Activated T-cell treated with anti-CD3 and anti-CD28 coated beads, Interleukin-2, amount 50 U/mL, for 1 hour (primary cell): ENCODE measurements around the gene POR.
"Not testable (repeated sequence)": the region's sequence is repeated elsewhere in the genome, so short reads cannot be mapped to it uniquely, and the experiment has no call there.

ENCODE experiments used
- DNase-seq: peaks from one replicate; pipeline ENCODE4 v3.0.0-alpha.2; 2020

Gene POR

GRCh38 chr7:75914655-75915415 lies at the start of gene POR:
TSS of gene POR (plus strand) at chr7:75915155. CDS start at chr7:75954002, 38,847 bp downstream.
- peak; percentile 99 for DNase-seq

GRCh38 chr7:75866114-75866488 lies 48.9 kb upstream of the POR start:
- DNase-seq: no peak

DNA sequence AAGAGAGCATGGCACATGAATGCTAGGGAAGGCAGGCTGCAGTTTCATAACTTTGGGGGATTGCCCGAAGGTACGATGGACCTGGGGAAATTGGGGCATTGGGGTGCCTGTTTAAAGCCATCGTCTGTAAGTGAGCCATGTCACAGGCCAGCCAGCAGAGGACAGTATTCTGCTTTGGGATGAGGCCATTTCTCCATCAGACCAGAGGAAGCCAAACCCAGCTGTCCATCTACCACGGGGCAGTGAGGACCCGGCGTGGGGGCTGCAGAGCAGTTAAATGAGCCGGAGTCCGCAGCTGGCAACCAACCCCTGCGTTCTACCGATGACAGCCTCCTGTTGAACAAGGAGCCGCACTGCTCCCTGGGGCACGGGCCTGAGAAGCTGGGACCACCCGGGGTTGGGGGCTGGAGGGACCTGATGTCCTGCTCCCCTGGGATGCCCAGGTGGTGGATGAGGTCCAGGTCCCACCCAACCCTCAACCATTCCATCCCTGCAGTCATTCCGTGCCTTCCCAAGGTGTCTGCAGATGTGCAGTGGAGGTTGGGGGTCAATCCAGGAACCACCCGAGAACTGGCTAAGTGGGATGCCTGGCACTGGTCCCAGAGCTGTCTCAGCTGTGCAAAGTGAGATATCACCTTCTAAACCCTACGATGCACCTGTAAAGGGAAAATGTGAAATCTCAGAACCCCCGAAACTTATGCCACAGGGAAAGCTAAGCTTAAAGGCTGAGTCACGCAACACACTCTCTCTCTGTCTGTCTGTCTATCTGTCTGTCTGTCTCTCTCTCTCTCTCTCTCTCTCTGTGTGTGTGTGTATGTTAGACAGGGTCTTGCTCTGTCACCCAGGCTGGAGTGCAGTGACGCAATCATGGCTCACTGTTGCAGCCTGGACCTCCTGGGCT lies 48.2 kb upstream of the POR start:
- peak; percentile 46 for DNase-seq

GRCh38 chr7:75867390-75867717 lies 47.6 kb upstream of the POR start:
- no peak for DNase-seq

GRCh38 chr7:75868153-75868552 lies 46.8 kb upstream of the POR start:
- DNase-seq: no peak

- no peak for DNase-seq
Observed at GRCh38 chr7:75869776-75870379, 45.1 kb upstream of the POR start.

DNA sequence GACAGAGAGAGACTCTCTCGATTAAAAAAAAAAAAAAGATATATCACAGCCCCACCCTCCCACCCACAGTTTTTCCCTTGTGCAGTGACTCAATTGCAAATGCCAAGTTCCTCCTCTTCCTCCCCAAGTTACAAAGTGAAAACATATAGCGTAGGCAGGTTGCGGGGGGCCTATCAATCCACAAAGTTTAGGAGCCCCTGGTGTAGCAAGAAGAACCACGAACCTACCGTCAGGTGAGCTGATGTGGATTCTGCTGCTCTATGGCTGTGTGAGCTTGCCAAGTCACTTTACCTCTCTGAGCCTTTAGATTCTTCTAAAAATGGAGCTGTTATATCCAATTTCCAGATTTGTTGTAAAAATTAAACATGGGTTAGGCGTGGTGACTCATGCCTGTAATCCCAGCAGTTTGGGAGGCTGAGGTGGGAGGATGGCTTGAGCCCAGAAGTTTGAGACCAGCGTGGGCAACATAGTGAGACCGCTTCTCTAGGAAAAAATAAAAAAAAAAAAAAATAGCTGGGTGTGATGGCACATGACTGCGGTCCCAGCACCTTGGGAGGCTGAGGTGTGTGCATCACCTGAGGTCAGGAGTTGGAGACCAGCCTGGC lies 44.3 kb upstream of the POR start:
- DNase-seq: no peak

- DNase-seq: no peak
Observed at GRCh38 chr7:75872073-75872782, 42.7 kb upstream of the POR start.

- not testable (repeated sequence) for DNase-seq
Observed at GRCh38 chr7:75874180-75874579, 40.8 kb upstream of the POR start.

GRCh38 chr7:75875113-75876080 lies 39.6 kb upstream of the POR start:
- no peak for DNase-seq

GRCh38 chr7:75876126-75876881 lies 38.7 kb upstream of the POR start:
- no peak for DNase-seq

DNA sequence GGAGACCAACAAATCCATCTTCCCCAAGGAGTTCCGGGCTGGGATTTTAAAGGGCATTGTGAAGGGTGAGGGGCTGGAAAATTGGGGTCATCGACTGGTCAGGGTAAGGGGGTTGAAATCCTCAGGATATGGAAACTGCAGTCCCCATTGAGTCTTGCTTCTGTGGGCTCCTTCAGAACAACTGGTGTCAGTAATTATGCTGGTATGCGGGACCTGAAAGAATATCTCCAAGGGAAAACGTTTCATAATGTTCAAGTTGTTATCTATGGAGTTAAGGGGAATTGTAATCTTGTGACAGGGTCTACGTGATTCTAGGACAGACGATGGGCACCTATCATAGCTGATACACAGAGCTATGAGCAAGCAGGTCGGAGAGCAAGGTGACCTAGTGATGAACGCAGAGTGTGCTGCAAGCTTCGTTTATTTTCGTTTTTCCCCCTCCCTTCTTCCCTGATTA lies 36.6 kb upstream of the POR start:
- DNase-seq: no peak

GRCh38 chr7:75878769-75879611 lies 36.0 kb upstream of the POR start, which contains the start of gene RHBDD2:
TSS of gene RHBDD2 (plus strand) at chr7:75879034. CDS start at chr7:75879083, 49 bp downstream.
- DNase-seq: peak; percentile 99

DNA sequence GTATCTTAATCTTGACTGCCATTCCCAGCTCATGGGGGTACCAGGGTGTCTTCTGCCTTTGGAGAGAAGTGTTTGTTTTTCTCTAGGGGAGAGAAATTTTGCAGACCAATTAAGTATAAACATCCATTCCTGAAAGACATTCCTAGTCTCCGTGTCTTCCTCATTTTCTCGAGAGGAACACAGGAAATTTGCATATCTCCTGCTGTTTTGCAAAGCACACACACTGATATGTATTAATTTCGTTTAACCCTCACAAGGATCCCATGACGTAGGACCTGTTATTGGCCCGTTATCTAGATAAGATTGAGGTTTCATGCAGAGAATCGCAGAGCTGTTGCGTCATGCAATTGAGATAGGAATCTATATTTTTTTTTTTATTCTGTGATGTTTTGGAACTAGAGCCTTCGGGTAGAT lies 35.2 kb upstream of the POR start:
- no peak for DNase-seq

DNA sequence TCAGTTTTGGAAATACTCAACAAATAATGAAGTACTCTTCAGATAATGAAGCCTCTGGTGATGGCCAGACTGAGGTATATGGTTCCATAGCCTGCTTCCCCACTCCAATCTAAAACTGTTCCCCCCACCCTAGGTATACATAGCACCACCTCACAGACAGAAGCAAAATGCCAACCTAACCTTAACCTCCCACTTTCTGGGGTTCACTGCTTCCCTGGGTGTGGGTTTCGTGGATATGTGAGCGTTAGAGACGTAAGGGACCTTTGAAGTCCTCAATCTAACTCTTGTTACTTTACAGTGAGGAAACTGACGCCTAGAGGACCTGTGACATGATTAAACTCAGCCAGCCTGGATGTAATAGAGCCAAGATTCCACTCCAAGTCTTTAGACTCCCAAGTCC lies 34.7 kb upstream of the POR start:
- no peak for DNase-seq

GRCh38 chr7:75881436-75882095 lies 33.4 kb upstream of the POR start:
- no peak for DNase-seq

GRCh38 chr7:75883265-75883824 lies 31.6 kb upstream of the POR start:
- DNase-seq: not testable (repeated sequence)

DNA sequence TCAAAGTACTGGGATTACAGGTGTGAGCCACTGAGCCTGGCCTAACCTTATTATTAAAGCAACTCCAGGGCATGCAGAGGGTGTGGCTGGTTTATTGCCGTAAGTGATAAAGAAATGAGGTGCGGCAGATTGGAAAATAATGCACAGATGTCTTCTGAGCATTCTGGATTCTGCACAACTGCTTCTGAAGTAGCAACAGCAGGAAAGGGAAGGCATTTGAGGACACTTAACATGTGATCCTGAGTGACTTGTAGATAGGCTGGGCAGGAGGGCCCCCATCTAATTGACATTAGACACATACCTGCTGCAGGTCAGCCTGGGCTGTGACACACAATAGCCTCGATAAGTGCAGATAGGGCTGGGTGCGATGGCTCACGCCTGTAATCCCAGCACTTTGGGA lies 30.5 kb upstream of the POR start:
- no peak for DNase-seq

DNA sequence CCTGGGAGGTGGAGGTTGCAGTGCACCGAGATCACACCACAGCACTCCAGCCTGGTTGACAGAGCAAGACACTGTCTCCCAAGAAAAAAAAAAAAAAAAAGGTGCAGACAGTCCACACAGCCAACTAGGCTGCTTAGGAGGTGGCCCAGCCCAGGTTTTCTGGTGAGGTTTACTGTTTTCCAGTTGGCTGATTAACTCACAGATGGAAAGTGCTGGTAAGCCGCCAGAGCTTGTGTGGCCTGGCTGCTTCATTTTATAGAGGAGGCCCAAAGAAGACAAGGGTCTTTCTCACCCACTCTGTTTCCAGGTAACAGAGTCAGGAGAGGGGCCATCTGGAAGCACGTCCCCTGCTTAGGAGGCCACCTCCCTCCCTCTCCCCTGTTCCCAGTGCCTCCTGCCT lies 29.9 kb upstream of the POR start:
- DNase-seq: no peak
